ENCODE measurements around the gene PDE4A.

DNA sequence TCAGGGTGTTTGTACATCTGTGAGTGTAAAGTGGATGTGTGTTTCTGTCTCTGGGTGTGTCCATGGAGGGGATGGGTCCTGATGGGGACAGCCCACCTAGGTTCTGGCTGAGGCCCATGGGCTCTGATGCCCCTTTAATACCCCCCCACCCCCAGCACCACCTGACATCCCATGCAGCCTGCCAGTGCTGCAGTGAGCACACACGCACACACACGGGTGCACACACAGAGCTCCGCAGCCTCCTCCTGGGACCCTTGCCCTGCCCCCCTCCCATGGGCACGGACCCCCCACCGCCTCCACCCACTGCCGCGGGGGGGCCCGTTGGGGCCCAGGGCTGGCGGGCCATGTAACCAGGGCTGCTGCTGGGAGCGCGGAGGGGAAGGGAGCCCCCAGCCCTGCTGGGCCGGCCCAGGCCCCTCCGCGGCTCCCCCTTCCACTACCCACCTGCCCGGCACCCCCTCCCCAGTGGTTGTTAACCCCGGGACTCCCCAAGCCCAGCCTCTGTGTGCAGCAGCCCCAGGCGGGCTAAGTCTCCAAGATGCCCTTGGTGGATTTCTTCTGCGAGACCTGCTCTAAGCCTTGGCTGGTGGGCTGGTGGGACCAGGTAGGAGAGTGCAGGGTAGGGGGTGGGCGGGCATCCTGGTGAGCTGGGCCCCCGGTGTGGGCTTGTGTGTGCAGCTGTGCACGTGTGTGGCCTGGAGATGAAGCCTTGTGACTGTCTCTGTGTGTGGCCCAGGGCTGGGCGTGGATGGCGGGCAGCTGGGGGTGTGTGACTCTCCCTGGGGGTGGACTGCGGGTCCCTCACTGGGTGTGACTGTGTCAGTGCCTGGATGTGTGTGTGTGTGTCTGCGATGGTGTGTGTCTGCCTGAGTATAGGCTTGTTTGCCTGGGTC is 32.6 kb downstream of the PDE4A start:
- TF ChIP-seq, protein P1, sequence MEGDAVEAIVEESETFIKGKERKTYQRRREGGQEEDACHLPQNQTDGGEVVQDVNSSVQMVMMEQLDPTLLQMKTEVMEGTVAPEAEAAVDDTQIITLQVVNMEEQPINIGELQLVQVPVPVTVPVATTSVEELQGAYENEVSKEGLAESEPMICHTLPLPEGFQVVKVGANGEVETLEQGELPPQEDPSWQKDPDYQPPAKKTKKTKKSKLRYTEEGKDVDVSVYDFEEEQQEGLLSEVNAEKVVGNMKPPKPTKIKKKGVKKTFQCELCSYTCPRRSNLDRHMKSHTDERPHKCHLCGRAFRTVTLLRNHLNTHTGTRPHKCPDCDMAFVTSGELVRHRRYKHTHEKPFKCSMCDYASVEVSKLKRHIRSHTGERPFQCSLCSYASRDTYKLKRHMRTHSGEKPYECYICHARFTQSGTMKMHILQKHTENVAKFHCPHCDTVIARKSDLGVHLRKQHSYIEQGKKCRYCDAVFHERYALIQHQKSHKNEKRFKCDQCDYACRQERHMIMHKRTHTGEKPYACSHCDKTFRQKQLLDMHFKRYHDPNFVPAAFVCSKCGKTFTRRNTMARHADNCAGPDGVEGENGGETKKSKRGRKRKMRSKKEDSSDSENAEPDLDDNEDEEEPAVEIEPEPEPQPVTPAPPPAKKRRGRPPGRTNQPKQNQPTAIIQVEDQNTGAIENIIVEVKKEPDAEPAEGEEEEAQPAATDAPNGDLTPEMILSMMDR (IDR thresholded peaks at IDR 0.05; ENCODE audit: low read length), result no peak
- TF ChIP-seq EZH2 (IDR thresholded peaks at IDR 0.05; ENCODE audit: borderline replicate concordance, low read length), result no peak
